ENCODE measurements around the gene ZNF311. TPM values are rescaled to one million over a fixed set of nuclear protein-coding genes. Genes with fewer than 3 reads are reported as not detected.
A peak's percentile ranks its signal among the peaks of the same experiment; 100 is the strongest.

ZNF311 gene
- total and polyA plus RNA-seq, 2 of the 13 experiments (the other 11 are each of a cell fraction or from before 2014, with no cell fraction given): not detected

GRCh38 chr6:28985462-28986164 is 19.5 kb downstream of the ZNF311 start (continued):
- TF ChIP-seq ZXDC (CRISPR knock-in tag; IDR thresholded peaks at IDR 0.05) (no peak), SALL2 (CRISPR knock-in tag; IDR thresholded peaks at IDR 0.05) (0 out of 2 replicates have a peak, but pooled peaks have one; percentile 25), NR2F1 (CRISPR knock-in tag; IDR thresholded peaks at IDR 0.05) (no peak), ZNF30 (CRISPR knock-in tag; IDR thresholded peaks at IDR 0.05) (peak; percentile 42; the same call in 1 of the 2 replicates), SOX13 (IDR thresholded peaks at IDR 0.05) (peak; percentile 56; the same call in 1 of the 2 replicates), SOX13 (CRISPR knock-in tag; conservative IDR thresholded peaks at IDR 0.05 in 1 of 2, IDR thresholded peaks at IDR 0.05 in 1 of 2) (peak in 1 of 2 experiments; percentile 54; a peak in 1 of 4 replicates), ZNF652 (CRISPR knock-in tag; IDR thresholded peaks at IDR 0.05; ENCODE audit: borderline replicate concordance, low read depth) (no peak), TFE3 (CRISPR knock-in tag; IDR thresholded peaks at IDR 0.05) (peak; percentile 74), BCL3 (CRISPR knock-in tag; IDR thresholded peaks at IDR 0.05) (peak; percentile 80; the same call in 1 of the 2 replicates), ZNF598 (CRISPR knock-in tag; IDR thresholded peaks at IDR 0.05; ENCODE audit: borderline replicate concordance) (0 out of 2 replicates have a peak, but pooled peaks have one; percentile 70), ATF3 (CRISPR knock-in tag; IDR thresholded peaks at IDR 0.05) (no peak), ZNF331 (CRISPR knock-in tag; IDR thresholded peaks at IDR 0.05) (peak; percentile 93), ZNF350 (CRISPR knock-in tag; IDR thresholded peaks at IDR 0.05; ENCODE audit: borderline replicate concordance, low read depth) (peak; percentile 40; the same call in 1 of the 2 replicates), HIC2 (CRISPR knock-in tag; IDR thresholded peaks at IDR 0.05; ENCODE audit: low read depth) (no peak), LCORL (IDR thresholded peaks at IDR 0.05) (no peak), LCORL (CRISPR knock-in tag; IDR thresholded peaks at IDR 0.05) (peak; percentile 86), ZBTB25 (CRISPR knock-in tag; IDR thresholded peaks at IDR 0.05) (peak; percentile 84), SIX1 (CRISPR knock-in tag; IDR thresholded peaks at IDR 0.05; ENCODE audit: borderline replicate concordance) (peak; percentile 81; the same call in 1 of the 2 replicates), ZNF644 (CRISPR knock-in tag; IDR thresholded peaks at IDR 0.05; ENCODE audit: low read depth) (peak; percentile 65), MYC (CRISPR knock-in tag; IDR thresholded peaks at IDR 0.05; ENCODE audit: borderline replicate concordance) (peak; percentile 37; the same call in 1 of the 2 replicates), MLLT10 (CRISPR knock-in tag; IDR thresholded peaks at IDR 0.05) (no peak)
